ENCODE measurements around the gene ZSWIM8. TPM values are rescaled to one million over a fixed set of nuclear protein-coding genes. Genes with fewer than 3 reads are reported as not detected.

ZSWIM8 gene
- total and polyA plus RNA-seq, 10 of the 15 experiments (the other 5 are each of a cell fraction or from before 2014, with no cell fraction given): 7.8 to 47.1 (median 23.6) TPM

- no peak for TF ChIP-seq CBX3 (IDR thresholded peaks at IDR 0.05; ENCODE audit: borderline replicate concordance, low read depth)
- no peak for TF ChIP-seq RELA (IDR thresholded peaks at IDR 0.05; ENCODE audit: borderline replicate concordance, partially characterized antibody)
- TF ChIP-seq, protein P1, sequence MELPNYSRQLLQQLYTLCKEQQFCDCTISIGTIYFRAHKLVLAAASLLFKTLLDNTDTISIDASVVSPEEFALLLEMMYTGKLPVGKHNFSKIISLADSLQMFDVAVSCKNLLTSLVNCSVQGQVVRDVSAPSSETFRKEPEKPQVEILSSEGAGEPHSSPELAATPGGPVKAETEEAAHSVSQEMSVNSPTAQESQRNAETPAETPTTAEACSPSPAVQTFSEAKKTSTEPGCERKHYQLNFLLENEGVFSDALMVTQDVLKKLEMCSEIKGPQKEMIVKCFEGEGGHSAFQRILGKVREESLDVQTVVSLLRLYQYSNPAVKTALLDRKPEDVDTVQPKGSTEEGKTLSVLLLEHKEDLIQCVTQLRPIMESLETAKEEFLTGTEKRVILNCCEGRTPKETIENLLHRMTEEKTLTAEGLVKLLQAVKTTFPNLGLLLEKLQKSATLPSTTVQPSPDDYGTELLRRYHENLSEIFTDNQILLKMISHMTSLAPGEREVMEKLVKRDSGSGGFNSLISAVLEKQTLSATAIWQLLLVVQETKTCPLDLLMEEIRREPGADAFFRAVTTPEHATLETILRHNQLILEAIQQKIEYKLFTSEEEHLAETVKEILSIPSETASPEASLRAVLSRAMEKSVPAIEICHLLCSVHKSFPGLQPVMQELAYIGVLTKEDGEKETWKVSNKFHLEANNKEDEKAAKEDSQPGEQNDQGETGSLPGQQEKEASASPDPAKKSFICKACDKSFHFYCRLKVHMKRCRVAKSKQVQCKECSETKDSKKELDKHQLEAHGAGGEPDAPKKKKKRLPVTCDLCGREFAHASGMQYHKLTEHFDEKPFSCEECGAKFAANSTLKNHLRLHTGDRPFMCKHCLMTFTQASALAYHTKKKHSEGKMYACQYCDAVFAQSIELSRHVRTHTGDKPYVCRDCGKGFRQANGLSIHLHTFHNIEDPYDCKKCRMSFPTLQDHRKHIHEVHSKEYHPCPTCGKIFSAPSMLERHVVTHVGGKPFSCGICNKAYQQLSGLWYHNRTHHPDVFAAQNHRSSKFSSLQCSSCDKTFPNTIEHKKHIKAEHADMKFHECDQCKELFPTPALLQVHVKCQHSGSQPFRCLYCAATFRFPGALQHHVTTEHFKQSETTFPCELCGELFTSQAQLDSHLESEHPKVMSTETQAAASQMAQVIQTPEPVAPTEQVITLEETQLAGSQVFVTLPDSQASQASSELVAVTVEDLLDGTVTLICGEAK (IDR thresholded peaks at IDR 0.05; ENCODE audit: borderline replicate concordance): no peak
- TF ChIP-seq JUNB (IDR thresholded peaks at IDR 0.05): no peak
- TF ChIP-seq ESRRA (IDR thresholded peaks at IDR 0.05; ENCODE audit: low read length): no peak
- no peak for TF ChIP-seq TCF12 (IDR thresholded peaks at IDR 0.05; ENCODE audit: low read depth, low read length)
Measured at GRCh38 chr10:73819081-73819480, 33.7 kb downstream of the ZSWIM8 start (continued).

- CTCF ChIA-PET: interaction anchor here (0.6 kb wide), 2 partner anchors 14 to 498 kb away, joined by 3 read pairs; no protein-coding TSS in a partner anchor
- no peak for ATAC-seq
- in situ Hi-C loops (cut with MboI): no loop called here
Measured at GRCh38 chr10:73819513-73820093, 34.2 kb downstream of the ZSWIM8 start.

More at GRCh38 chr10:73819513-73820093, 34.2 kb downstream of the ZSWIM8 start:
- ChIA-PET SMC1A (ENCODE audit: uncharacterized antibody, unreplicated experiment) (no interaction called here), RAD21 (ENCODE audit: unreplicated experiment) (interaction anchor here (1.6 kb wide), 1 partner anchor 60 kb away, joined by 3 read pairs; no protein-coding TSS in a partner anchor), POLR2A (interaction anchor here (0.6 to 0.7 kb wide), 2 partner anchors 1270 to 1271 kb away, joined by 3 read pairs; no protein-coding TSS in a partner anchor)
- Histone ChIP-seq H2AFZ (ENCODE audit: control insufficient read depth, low read depth, low read length) (no peak overlapping the region), H3K27ac (ENCODE audit: control insufficient read depth, insufficient read depth) (no peak overlapping the region), H3K27me3 (replicated peaks in 1 of 2; ENCODE audit: control insufficient read depth in 2 of 2, insufficient read depth in 2 of 2, low read length in 1 of 2) (no peaks in the 10 kb centered on the region), H3K4me3 (no peak overlapping the region), H3K36me3 (ENCODE audit: control insufficient read depth in 2 of 2, insufficient read depth in 2 of 2, low read length in 1 of 2) (peaks cover 3 to 7% of the 10 kb centered on the region in 2 experiments), H3K4me2 (ENCODE audit: control insufficient read depth, insufficient read depth) (no peak overlapping the region), H3K79me2 (ENCODE audit: control insufficient read depth, insufficient read depth, low read length) (no peaks in the 10 kb centered on the region), H3K4me1 (ENCODE audit: control insufficient read depth, insufficient read depth, low read length) (no peaks in the 10 kb centered on the region), H4K20me1 (ENCODE audit: control insufficient read depth, insufficient read depth) (no peaks in the 10 kb centered on the region), H3K9me3 (replicated peaks; ENCODE audit: control insufficient read depth, insufficient read depth, low read length) (no peaks in the 10 kb centered on the region), H3K9ac (ENCODE audit: control insufficient read depth, insufficient read depth, low read length) (no peak overlapping the region)
- intact Hi-C loops (cut with micrococcal nuclease; ENCODE audit: unreplicated experiment): no loop called here
- FAIRE-seq (no peak), DNase-seq (ENCODE audit: low read depth, low spot score) (no peak)
- BruUV-seq (replicated peaks): no TSS peak
- TF ChIP-seq, protein P2, sequence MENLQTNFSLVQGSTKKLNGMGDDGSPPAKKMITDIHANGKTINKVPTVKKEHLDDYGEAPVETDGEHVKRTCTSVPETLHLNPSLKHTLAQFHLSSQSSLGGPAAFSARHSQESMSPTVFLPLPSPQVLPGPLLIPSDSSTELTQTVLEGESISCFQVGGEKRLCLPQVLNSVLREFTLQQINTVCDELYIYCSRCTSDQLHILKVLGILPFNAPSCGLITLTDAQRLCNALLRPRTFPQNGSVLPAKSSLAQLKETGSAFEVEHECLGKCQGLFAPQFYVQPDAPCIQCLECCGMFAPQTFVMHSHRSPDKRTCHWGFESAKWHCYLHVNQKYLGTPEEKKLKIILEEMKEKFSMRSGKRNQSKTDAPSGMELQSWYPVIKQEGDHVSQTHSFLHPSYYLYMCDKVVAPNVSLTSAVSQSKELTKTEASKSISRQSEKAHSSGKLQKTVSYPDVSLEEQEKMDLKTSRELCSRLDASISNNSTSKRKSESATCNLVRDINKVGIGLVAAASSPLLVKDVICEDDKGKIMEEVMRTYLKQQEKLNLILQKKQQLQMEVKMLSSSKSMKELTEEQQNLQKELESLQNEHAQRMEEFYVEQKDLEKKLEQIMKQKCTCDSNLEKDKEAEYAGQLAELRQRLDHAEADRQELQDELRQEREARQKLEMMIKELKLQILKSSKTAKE (IDR thresholded peaks at IDR 0.05; ENCODE audit: low read depth, poor library complexity, severe bottlenecking): no peak
- TF ChIP-seq HDGF (IDR thresholded peaks at IDR 0.05) (no peak), ASH2L (IDR thresholded peaks at IDR 0.05; ENCODE audit: borderline replicate concordance, low read depth) (no peak), ZNF24 (IDR thresholded peaks at IDR 0.05) (no peak), MTA3 (IDR thresholded peaks at IDR 0.05; ENCODE audit: borderline replicate concordance, low read length) (no peak), CEBPB (IDR thresholded peaks at IDR 0.05; ENCODE audit: borderline replicate concordance in 1 of 2, low read depth in 2 of 2, low read length in 2 of 2) (no peak)
- WGBS (ENCODE audit: insufficient coverage, insufficient replicate concordance, low lambda C conversion rate, missing lambda C conversion rate): 98% methylated on average over 19 of the region's 20 CpGs

All from GM12878 (cell line).